ENCODE results near the gene NABP1. TPM values are rescaled to one million over a fixed set of nuclear protein-coding genes. Genes with fewer than 3 reads are reported as not detected.

NABP1 gene
- total and polyA plus RNA-seq, 10 of the 15 experiments (the other 5 are each of a cell fraction or from before 2014, with no cell fraction given): 22.9 to 65.7 (median 39.9) TPM

- no peaks in the 10 kb centered on the region for H3K79me2 ChIP-seq (ENCODE audit: control insufficient read depth, insufficient read depth, low read length)
- ChIA-PET CTCF (interaction anchor here (0.6 to 2.0 kb wide), 7 partner anchors 9 to 443 kb away, joined by 3 to 6 read pairs (median 3); no protein-coding TSS in a partner anchor), SMC1A (ENCODE audit: uncharacterized antibody, unreplicated experiment) (interaction anchor here (1.1 to 1.2 kb wide), 2 partner anchors 19 to 153 kb away, joined by 3 read pairs; no protein-coding TSS in a partner anchor), POLR2A (no interaction called here), RAD21 (ENCODE audit: unreplicated experiment) (no interaction called here)
- no peaks in the 10 kb centered on the region for H3K27me3 ChIP-seq (replicated peaks in 1 of 2; ENCODE audit: control insufficient read depth in 2 of 2, insufficient read depth in 2 of 2, low read length in 1 of 2)
- FAIRE-seq: no peak
- no peak overlapping the region for H3K9ac ChIP-seq (ENCODE audit: control insufficient read depth, insufficient read depth, low read length)
- in situ Hi-C loops (cut with MboI): no loop called here
- WGBS (ENCODE audit: insufficient coverage, insufficient replicate concordance, low lambda C conversion rate, missing lambda C conversion rate): 69% methylated on average over 13 of the region's 13 CpGs
- no peaks in the 10 kb centered on the region for H4K20me1 ChIP-seq (ENCODE audit: control insufficient read depth, insufficient read depth)
- BruUV-seq (replicated peaks): no TSS peak
- ATAC-seq: no peak
- intact Hi-C loops (cut with micrococcal nuclease; ENCODE audit: unreplicated experiment): no loop called here
- H3K4me3 ChIP-seq: no peak overlapping the region
- no peak overlapping the region for H3K27ac ChIP-seq (ENCODE audit: control insufficient read depth, insufficient read depth)
- no peak for TF ChIP-seq NBN (IDR thresholded peaks at IDR 0.05)
- DNase-seq (ENCODE audit: low read depth, low spot score): no peak
- no peak overlapping the region for H3K4me2 ChIP-seq (ENCODE audit: control insufficient read depth, insufficient read depth)
- H3K36me3 ChIP-seq (ENCODE audit: control insufficient read depth in 2 of 2, insufficient read depth in 2 of 2, low read length in 1 of 2): no peaks in the 10 kb centered on the region
- no peaks in the 10 kb centered on the region for H3K4me1 ChIP-seq (ENCODE audit: control insufficient read depth, insufficient read depth, low read length)
- no peak overlapping the region for H2AFZ ChIP-seq (ENCODE audit: control insufficient read depth, low read depth, low read length)
- H3K9me3 ChIP-seq (replicated peaks; ENCODE audit: control insufficient read depth, insufficient read depth, low read length): no peaks in the 10 kb centered on the region
Measured at GRCh38 chr2:191719938-191720337, 42.0 kb downstream of the NABP1 start.

GRCh38 chr2:191721331-191721730, 43.4 kb downstream of the NABP1 start:
- Histone ChIP-seq H3K4me2 (ENCODE audit: control insufficient read depth, insufficient read depth) (no peak overlapping the region), H4K20me1 (ENCODE audit: control insufficient read depth, insufficient read depth) (no peaks in the 10 kb centered on the region), H2AFZ (ENCODE audit: control insufficient read depth, low read depth, low read length) (no peak overlapping the region), H3K9ac (ENCODE audit: control insufficient read depth, insufficient read depth, low read length) (no peak overlapping the region), H3K79me2 (ENCODE audit: control insufficient read depth, insufficient read depth, low read length) (no peaks in the 10 kb centered on the region), H3K4me1 (ENCODE audit: control insufficient read depth, insufficient read depth, low read length) (no peaks in the 10 kb centered on the region), H3K27ac (ENCODE audit: control insufficient read depth, insufficient read depth) (no peak overlapping the region), H3K9me3 (replicated peaks; ENCODE audit: control insufficient read depth, insufficient read depth, low read length) (no peaks in the 10 kb centered on the region), H3K4me3 (no peak overlapping the region), H3K27me3 (replicated peaks in 1 of 2; ENCODE audit: control insufficient read depth in 2 of 2, insufficient read depth in 2 of 2, low read length in 1 of 2) (no peaks in the 10 kb centered on the region), H3K36me3 (ENCODE audit: control insufficient read depth in 2 of 2, insufficient read depth in 2 of 2, low read length in 1 of 2) (no peaks in the 10 kb centered on the region)
- RAD21 ChIA-PET (ENCODE audit: unreplicated experiment): no interaction called here
- in situ Hi-C loops (cut with MboI) (no loop called here), intact Hi-C loops (cut with micrococcal nuclease; ENCODE audit: unreplicated experiment) (no loop called here)
- CTCF ChIA-PET: interaction anchor here (1.5 to 1.8 kb wide), 2 partner anchors 25 to 38 kb away, joined by 4 to 6 read pairs; no protein-coding TSS in a partner anchor
- no peak for DNase-seq (ENCODE audit: low read depth, low spot score)
- SMC1A ChIA-PET (ENCODE audit: uncharacterized antibody, unreplicated experiment): interaction anchor here (1.2 kb wide), 1 partner anchor 20 kb away, joined by 3 read pairs; no protein-coding TSS in a partner anchor
- no peak for FAIRE-seq
- no peak for ATAC-seq
- 83% methylated on average over 2 of the region's 2 CpGs for WGBS (ENCODE audit: insufficient coverage, insufficient replicate concordance, low lambda C conversion rate, missing lambda C conversion rate)
- POLR2A ChIA-PET: no interaction called here
- BruUV-seq (replicated peaks): no TSS peak
- TF ChIP-seq CEBPZ (IDR thresholded peaks at IDR 0.05; ENCODE audit: low read depth, low read length): no peak
- no peak for TF ChIP-seq WRNIP1 (IDR thresholded peaks at IDR 0.05; ENCODE audit: borderline replicate concordance, low read depth, low read length)
- no peak for TF ChIP-seq IRF3 (IDR thresholded peaks at IDR 0.05)
- no peak for TF ChIP-seq NFXL1 (IDR thresholded peaks at IDR 0.05; ENCODE audit: borderline replicate concordance)
- no peak for TF ChIP-seq ESRRA (IDR thresholded peaks at IDR 0.05; ENCODE audit: low read length)
- TF ChIP-seq SMAD1 (IDR thresholded peaks at IDR 0.05; ENCODE audit: low read depth, partially characterized antibody): no peak
- no peak for TF ChIP-seq JUNB (IDR thresholded peaks at IDR 0.05)
- TF ChIP-seq TCF12 (IDR thresholded peaks at IDR 0.05; ENCODE audit: low read depth, low read length): no peak
- no peak for TF ChIP-seq EZH2 (IDR thresholded peaks at IDR 0.05; ENCODE audit: borderline replicate concordance, control insufficient read depth, low read depth, low read length)
- no peak for TF ChIP-seq RCOR1 (conservative IDR thresholded peaks at IDR 0.05; ENCODE audit: low read depth, low read length)
